HepG2 (cell line): ENCODE results near the gene SMYD1. TPM values are rescaled to one million over a fixed set of nuclear protein-coding genes. Genes with fewer than 3 reads are reported as not detected.

Experiments
- BORCS8-MEF2B ChIP-seq: sonication (generic); formaldehyde crosslinking; IDR thresholded peaks from 2 replicates; pipeline ENCODE4 v1.8.0; 2022; ENCODE audit warnings: mild to moderate bottlenecking, missing genetic modification reagents
- IRX3 ChIP-seq: sonication (generic); formaldehyde crosslinking; IDR thresholded peaks from 2 replicates; pipeline ENCODE4 v1.8.1; 2023; ENCODE audit warnings: mild to moderate bottlenecking, low read depth, missing genetic modification reagents, borderline replicate concordance
- MED1 ChIP-seq: sonication (generic); formaldehyde crosslinking; IDR thresholded peaks from 2 replicates; pipeline ENCODE4 v1.4.0; 2020; ENCODE audit warnings: missing genetic modification reagents
- NONO ChIP-seq, 2 experiments: fragments of 450-650 bp in 1 of 2; sonication (generic) in 1 of 2; formaldehyde crosslinking in 1 of 2; IDR thresholded peaks in 1 of 2; conservative IDR thresholded peaks in 1 of 2; 2 replicates each; pipeline versions ENCODE4 v1.6.1 to v1.8.0; 2017 to 2022; ENCODE audit warnings: mild to moderate bottlenecking in 1 of 2, missing genetic modification reagents in 1 of 2, moderate library complexity in 1 of 2
- NR0B2 ChIP-seq: sonication (generic); formaldehyde crosslinking; IDR thresholded peaks from 2 replicates; pipeline ENCODE4 v1.4.0; 2020; ENCODE audit warnings: mild to moderate bottlenecking, missing genetic modification reagents
- POLR2AphosphoS2 ChIP-seq: IDR thresholded peaks from 2 replicates; pipeline ENCODE4 v1.6.1; 2011; ENCODE audit warnings: low read depth, low read length, improper control_type of control experiment
- POLR2G ChIP-seq: fragments of 200-400 bp; formaldehyde crosslinking; IDR thresholded peaks from 2 replicates; pipeline ENCODE4 v1.6.1; 2018; ENCODE audit warnings: mild to moderate bottlenecking, low read depth, low read length, moderate library complexity
- SNAPC4 ChIP-seq: sonication (generic); formaldehyde crosslinking; IDR thresholded peaks from 2 replicates; pipeline ENCODE4 v1.4.0; 2020; ENCODE audit warnings: mild to moderate bottlenecking, missing genetic modification reagents
- ZBTB1 ChIP-seq: sonication (generic); formaldehyde crosslinking; IDR thresholded peaks from 2 replicates; pipeline ENCODE4 v1.4.0; 2020; ENCODE audit warnings: missing genetic modification reagents, borderline replicate concordance
- ZBTB46 ChIP-seq: sonication (generic); formaldehyde crosslinking; IDR thresholded peaks from 2 replicates; pipeline ENCODE4 v1.4.0; 2020; ENCODE audit warnings: mild to moderate bottlenecking, missing genetic modification reagents, borderline replicate concordance
- ZNF350 ChIP-seq: sonication (generic); formaldehyde crosslinking; IDR thresholded peaks from 2 replicates; pipeline ENCODE4 v1.4.0; 2020; ENCODE audit warnings: mild to moderate bottlenecking, low read depth, missing genetic modification reagents, borderline replicate concordance
- ZNF512B ChIP-seq: sonication (generic); formaldehyde crosslinking; IDR thresholded peaks from 2 replicates; pipeline ENCODE4 v1.5.1; 2020; ENCODE audit warnings: missing genetic modification reagents, mild to moderate bottlenecking, borderline replicate concordance
- ZNF574 ChIP-seq: sonication (generic); formaldehyde crosslinking; IDR thresholded peaks from 2 replicates; pipeline ENCODE4 v1.4.0; 2020; ENCODE audit warnings: missing genetic modification reagents
- polyA plus RNA-seq, 8 experiments: library from polyadenylated mRNA; depleted of rRNA in 3 of 8; stranded (reverse) in 7 of 8; unstranded in 1 of 8; fragments of >200 nt; fragmentation: Illumina TruSeq in 4 of 8; extraction: Trizol in 4 of 8; gene quantifications; 2 replicates each; pipeline versions ENCODE4 v1.2.1 to v1.2.3, GENCODE V29; 2011 to 2016; ENCODE audit warnings: low read depth in 4 of 8, missing spikeins in 1 of 8, mixed read lengths in 1 of 8; ENCODE audit not compliant: insufficient read depth in 1 of 8
- total RNA-seq, 5 experiments: library from RNA; depleted of rRNA; stranded (reverse); fragments of >200 nt; fragmentation: Illumina TruSeq; extraction: Trizol; gene quantifications; 2 replicates each; pipeline ENCODE4 v1.2.3, GENCODE V29; 2016; ENCODE audit warnings: low read depth in 1 of 5

The SMYD1 gene
- total and polyA plus RNA-seq, 2 of the 13 experiments (the other 11 are each of a cell fraction or from before 2014, with no cell fraction given): not detected

- TF ChIP-seq NONO (IDR thresholded peaks at IDR 0.05): no peak
- peak; percentile 65; the same call in 1 of the 2 replicates for TF ChIP-seq NONO (CRISPR knock-in tag; conservative IDR thresholded peaks at IDR 0.05)
- no peak for TF ChIP-seq ZBTB1 (CRISPR knock-in tag)
- peak; percentile 29; the same call in 1 of the 2 replicates for TF ChIP-seq BORCS8-MEF2B (CRISPR knock-in tag)
- TF ChIP-seq MED1 (CRISPR knock-in tag): peak; percentile 8; the same call in 1 of the 2 replicates
- TF ChIP-seq IRX3: peak; percentile 22; the same call in 1 of the 2 replicates
- no peak for TF ChIP-seq NR0B2 (CRISPR knock-in tag)
- TF ChIP-seq ZNF512B (CRISPR knock-in tag): no peak
- TF ChIP-seq POLR2G: peak; percentile 81
- no peak for TF ChIP-seq ZBTB46
- no peak for TF ChIP-seq POLR2AphosphoS2
- TF ChIP-seq ZNF574 (CRISPR knock-in tag): 0 out of 2 replicates have a peak, but pooled peaks have one; percentile 10
- no peak for TF ChIP-seq ZNF350 (CRISPR knock-in tag)
- no peak for TF ChIP-seq SNAPC4 (CRISPR knock-in tag)
Measured at GRCh38 chr2:88123164-88123974, 55.7 kb downstream of the SMYD1 start (continued).
